Measurements from ENCODE around the gene UXS1. TPM values are rescaled to one million over a fixed set of nuclear protein-coding genes. Genes with fewer than 3 reads are reported as not detected.
"Not testable (repeated sequence)": the region's sequence is repeated elsewhere in the genome, so short reads cannot be mapped to it uniquely, and the experiment has no call there.

UXS1 gene
- total and polyA plus RNA-seq, 2 experiments from 2014 or later, result 35.8 to 57.5 TPM

GRCh38 chr2:106232638-106233349, 38.7 kb upstream of the UXS1 start:
- no peaks in the 10 kb centered on the region for H3K4me1 ChIP-seq (ENCODE audit: insufficient read depth)
- no peak for DNase-seq
- no peaks in the 10 kb centered on the region for H4K20me1 ChIP-seq (ENCODE audit: insufficient read depth)
- H3K9me2 ChIP-seq (ENCODE audit: insufficient read depth), result no peaks in the 10 kb centered on the region
- no peak overlapping the region for H2AFZ ChIP-seq
- no peaks in the 10 kb centered on the region for H3F3A ChIP-seq (ENCODE audit: insufficient read depth)
- no peak overlapping the region for H3K4me2 ChIP-seq (ENCODE audit: unreplicated experiment)
- H3K9ac ChIP-seq, result no peak overlapping the region
- H3K27me3 ChIP-seq (replicated peaks; ENCODE audit: insufficient read depth), result no peaks in the 10 kb centered on the region
- WGBS, 2 experiments (ENCODE audit: low coverage in 1 of 2, low lambda C conversion rate in 2 of 2, missing lambda C conversion rate in 2 of 2), result 0 to 8% methylated on average over 1 of the region's 1 CpG
- no peak overlapping the region for H3K4me3 ChIP-seq
- no peaks in the 10 kb centered on the region for H3K36me3 ChIP-seq (ENCODE audit: low read depth)
- in situ Hi-C loops (cut with MboI), result no loop called here
- no peak for TF ChIP-seq EZH2 (IDR thresholded peaks at IDR 0.05; ENCODE audit: insufficient read depth, poor library complexity, severe bottlenecking)
- TF ChIP-seq EZH2phosphoT487 (IDR thresholded peaks at IDR 0.05; ENCODE audit: insufficient read depth, low read depth), result no peak
- no peaks in the 10 kb centered on the region for H3K79me2 ChIP-seq (ENCODE audit: insufficient read depth)
- H3K9me3 ChIP-seq (ENCODE audit: low read depth), result no peaks in the 10 kb centered on the region
- H3K27ac ChIP-seq, result no peak overlapping the region

GRCh38 chr2:106223347-106223746, 29.2 kb upstream of the UXS1 start:
- in situ Hi-C loops (cut with MboI), result no loop called here
- WGBS, 2 experiments (ENCODE audit: low coverage in 1 of 2, low lambda C conversion rate in 2 of 2, missing lambda C conversion rate in 2 of 2), result 30 to 32% methylated on average over 5 of the region's 5 CpGs

GRCh38 chr2:106222057-106222456, 28.0 kb upstream of the UXS1 start:
- H3K9ac ChIP-seq; H3K4me2 ChIP-seq (ENCODE audit: unreplicated experiment); H2AFZ ChIP-seq; H3K4me1 ChIP-seq (ENCODE audit: insufficient read depth); in situ Hi-C loops (cut with MboI); H3K27ac ChIP-seq; H3K27me3 ChIP-seq (replicated peaks; ENCODE audit: insufficient read depth); H3K9me2 ChIP-seq (ENCODE audit: insufficient read depth); H3K79me2 ChIP-seq (ENCODE audit: insufficient read depth); H3K36me3 ChIP-seq (ENCODE audit: low read depth); DNase-seq; H3K4me3 ChIP-seq; H3F3A ChIP-seq (ENCODE audit: insufficient read depth); H3K9me3 ChIP-seq (ENCODE audit: low read depth); H4K20me1 ChIP-seq (ENCODE audit: insufficient read depth): not testable (repeated sequence)
- WGBS, 2 experiments (ENCODE audit: low coverage in 1 of 2, low lambda C conversion rate in 2 of 2, missing lambda C conversion rate in 2 of 2), result 57 to 60% methylated on average over 5 of the region's 5 CpGs

More at GRCh38 chr2:106223347-106223746, 29.2 kb upstream of the UXS1 start:
- Histone ChIP-seq H3K27me3 (replicated peaks; ENCODE audit: insufficient read depth) (no peaks in the 10 kb centered on the region), H3K9ac (no peak overlapping the region), H3K79me2 (ENCODE audit: insufficient read depth) (no peaks in the 10 kb centered on the region), H3F3A (ENCODE audit: insufficient read depth) (no peaks in the 10 kb centered on the region), H4K20me1 (ENCODE audit: insufficient read depth) (no peaks in the 10 kb centered on the region), H3K4me1 (ENCODE audit: insufficient read depth) (no peaks in the 10 kb centered on the region), H3K36me3 (ENCODE audit: low read depth) (no peaks in the 10 kb centered on the region), H3K27ac (no peak overlapping the region), H2AFZ (no peak overlapping the region), H3K4me3 (no peak overlapping the region), H3K9me2 (ENCODE audit: insufficient read depth) (no peaks in the 10 kb centered on the region), H3K9me3 (ENCODE audit: low read depth) (no peaks in the 10 kb centered on the region), H3K4me2 (ENCODE audit: unreplicated experiment) (no peak overlapping the region)
- no peak for DNase-seq
- TF ChIP-seq EZH2phosphoT487 (IDR thresholded peaks at IDR 0.05; ENCODE audit: insufficient read depth, low read depth), result no peak
- TF ChIP-seq EZH2 (IDR thresholded peaks at IDR 0.05; ENCODE audit: insufficient read depth, poor library complexity, severe bottlenecking), result no peak

GRCh38 chr2:106219813-106220212, 25.7 kb upstream of the UXS1 start:
- no peak for DNase-seq
- no peaks in the 10 kb centered on the region for H3K36me3 ChIP-seq (ENCODE audit: low read depth)
- in situ Hi-C loops (cut with MboI), result no loop called here
- H3K4me2 ChIP-seq (ENCODE audit: unreplicated experiment), result no peak overlapping the region
- H3F3A ChIP-seq (ENCODE audit: insufficient read depth), result no peaks in the 10 kb centered on the region
- no peak overlapping the region for H3K4me3 ChIP-seq
- H3K27ac ChIP-seq, result no peak overlapping the region
- TF ChIP-seq EZH2phosphoT487 (IDR thresholded peaks at IDR 0.05; ENCODE audit: insufficient read depth, low read depth) (no peak), EZH2 (IDR thresholded peaks at IDR 0.05; ENCODE audit: insufficient read depth, poor library complexity, severe bottlenecking) (no peak)
- H2AFZ ChIP-seq, result no peak overlapping the region
- H3K4me1 ChIP-seq (ENCODE audit: insufficient read depth), result no peaks in the 10 kb centered on the region
- H3K27me3 ChIP-seq (replicated peaks; ENCODE audit: insufficient read depth), result no peaks in the 10 kb centered on the region
- no peaks in the 10 kb centered on the region for H3K79me2 ChIP-seq (ENCODE audit: insufficient read depth)
- WGBS, 2 experiments (ENCODE audit: low coverage in 1 of 2, low lambda C conversion rate in 2 of 2, missing lambda C conversion rate in 2 of 2), result 59 to 68% methylated on average over 3 of the region's 3 CpGs
- no peaks in the 10 kb centered on the region for H4K20me1 ChIP-seq (ENCODE audit: insufficient read depth)
- no peaks in the 10 kb centered on the region for H3K9me3 ChIP-seq (ENCODE audit: low read depth)
- no peak overlapping the region for H3K9ac ChIP-seq
- H3K9me2 ChIP-seq (ENCODE audit: insufficient read depth), result no peaks in the 10 kb centered on the region

GRCh38 chr2:106219157-106219556, 25.1 kb upstream of the UXS1 start:
- H3K4me3 ChIP-seq; H3K9ac ChIP-seq; H3K27me3 ChIP-seq (replicated peaks; ENCODE audit: insufficient read depth); H3K27ac ChIP-seq; H3K9me3 ChIP-seq (ENCODE audit: low read depth); H3K4me2 ChIP-seq (ENCODE audit: unreplicated experiment); H3K9me2 ChIP-seq (ENCODE audit: insufficient read depth); H4K20me1 ChIP-seq (ENCODE audit: insufficient read depth); H3K4me1 ChIP-seq (ENCODE audit: insufficient read depth); H3K36me3 ChIP-seq (ENCODE audit: low read depth); H3K79me2 ChIP-seq (ENCODE audit: insufficient read depth); H2AFZ ChIP-seq; DNase-seq; in situ Hi-C loops (cut with MboI); H3F3A ChIP-seq (ENCODE audit: insufficient read depth): not testable (repeated sequence)
- WGBS, 2 experiments (ENCODE audit: low coverage in 1 of 2, low lambda C conversion rate in 2 of 2, missing lambda C conversion rate in 2 of 2), result 44 to 55% methylated on average over 6 to 7 of the region's 8 CpGs

Measured in GM23248 (cell line).